NCI-H774 (cell line): ENCODE data around the gene CCL11.

ENCODE experiments used
- DNase-seq: peaks from one replicate; lab custom pipeline; 2025; lab: John Stamatoyannopoulos, UW

Gene CCL11

GRCh38 chr17:34285286-34285792 lies at the start of gene CCL11:
Gene CCL11 (plus strand): TSS chr17:34285742. CDS start chr17:34285809, 67 bp downstream.
- DNase-seq: no peak

GRCh38 chr17:34236281-34236892 lies 49.2 kb upstream of the CCL11 start:
- no peak for DNase-seq

- no peak for DNase-seq
Observed at GRCh38 chr17:34237458-34237857, 48.1 kb upstream of the CCL11 start.

GRCh38 chr17:34241062-34241461 lies 44.5 kb upstream of the CCL11 start:
- no peak for DNase-seq

GRCh38 chr17:34242587-34243363 lies 42.8 kb upstream of the CCL11 start:
- DNase-seq: no peak

GRCh38 chr17:34243364-34244320 lies 41.9 kb upstream of the CCL11 start:
- no peak for DNase-seq

- no peak for DNase-seq
Observed at GRCh38 chr17:34245351-34245905, 40.1 kb upstream of the CCL11 start.

- no peak for DNase-seq
Observed at GRCh38 chr17:34246446-34246845, 39.1 kb upstream of the CCL11 start.

GRCh38 chr17:34246881-34247280 lies 38.7 kb upstream of the CCL11 start:
- no peak for DNase-seq

- DNase-seq: no peak
Observed at GRCh38 chr17:34248511-34249024, 37.0 kb upstream of the CCL11 start.

GRCh38 chr17:34249061-34249460 lies 36.5 kb upstream of the CCL11 start:
- DNase-seq: no peak

GRCh38 chr17:34249478-34249877 lies 36.1 kb upstream of the CCL11 start:
- no peak for DNase-seq

- no peak for DNase-seq
Observed at GRCh38 chr17:34251186-34251585, 34.4 kb upstream of the CCL11 start.

GRCh38 chr17:34252095-34252443 lies 33.5 kb upstream of the CCL11 start:
- no peak for DNase-seq

- DNase-seq: no peak
Observed at GRCh38 chr17:34252444-34253138, 33.0 kb upstream of the CCL11 start.

- DNase-seq: no peak
Observed at GRCh38 chr17:34253139-34253525, 32.4 kb upstream of the CCL11 start.

- DNase-seq: no peak
Observed at GRCh38 chr17:34254146-34254545, 31.4 kb upstream of the CCL11 start.

- DNase-seq: no peak
Observed at GRCh38 chr17:34254651-34255380, 30.7 kb upstream of the CCL11 start, which contains the start of gene CCL2. Gene CCL2 (plus strand): TSS chr17:34255285. CDS start chr17:34255350, 65 bp downstream.

GRCh38 chr17:34255381-34255732 lies 30.2 kb upstream of the CCL11 start:
- DNase-seq: no peak

- no peak for DNase-seq
Observed at GRCh38 chr17:34255841-34256240, 29.7 kb upstream of the CCL11 start.
